ENCODE data around the gene KAT2A. TPM values are rescaled to one million over a fixed set of nuclear protein-coding genes. Genes with fewer than 3 reads are reported as not detected.

The KAT2A gene
- total RNA-seq, 1 donor from 2014 or later, result 43.6 TPM

- Mint-ChIP-seq H3K27ac (ENCODE audit: unreplicated experiment) (no peak overlapping the region), H3K4me1 (peaks cover 7% of the 10 kb centered on the region), H3K4me3 (peak overlapping the region; percentile 73), H3K36me3 (ENCODE audit: low read depth) (no peaks in the 10 kb centered on the region), H3K9me3 (no peaks in the 10 kb centered on the region), H3K27me3 (ENCODE audit: low read depth) (peaks cover 23% of the 10 kb centered on the region)
- no peak for DNase-seq (ENCODE audit: low read depth, low spot score)
- no peak for TF ChIP-seq CTCF (conservative IDR thresholded peaks at IDR 0.05)
Measured at GRCh38 chr17:42107124-42107523, 14.0 kb downstream of the KAT2A start.

GRCh38 chr17:42106009-42106408 is 15.2 kb downstream of the KAT2A start:
- no peak for DNase-seq (ENCODE audit: low read depth, low spot score)
- Mint-ChIP-seq H3K27ac (ENCODE audit: unreplicated experiment) (no peak overlapping the region), H3K4me1 (peaks cover 10% of the 10 kb centered on the region), H3K27me3 (ENCODE audit: low read depth) (peaks cover 28% of the 10 kb centered on the region), H3K4me3 (no peak overlapping the region), H3K36me3 (ENCODE audit: low read depth) (no peaks in the 10 kb centered on the region), H3K9me3 (no peaks in the 10 kb centered on the region)
- TF ChIP-seq CTCF (conservative IDR thresholded peaks at IDR 0.05), result no peak

GRCh38 chr17:42104264-42104663 is 16.9 kb downstream of the KAT2A start:
- H3K9me3 Mint-ChIP-seq, result no peaks in the 10 kb centered on the region
- H3K27me3 Mint-ChIP-seq (ENCODE audit: low read depth), result peaks cover 32% of the 10 kb centered on the region
- no peaks in the 10 kb centered on the region for H3K36me3 Mint-ChIP-seq (ENCODE audit: low read depth)
- peak overlapping the region; percentile 19 for H3K27ac Mint-ChIP-seq (ENCODE audit: unreplicated experiment)
- H3K4me3 Mint-ChIP-seq, result no peak overlapping the region
- no peak for DNase-seq (ENCODE audit: low read depth, low spot score)
- no peak for TF ChIP-seq CTCF (conservative IDR thresholded peaks at IDR 0.05)
- peaks cover 10% of the 10 kb centered on the region for H3K4me1 Mint-ChIP-seq

- Mint-ChIP-seq H3K27ac (ENCODE audit: unreplicated experiment) (no peak overlapping the region), H3K4me1 (peaks cover 10% of the 10 kb centered on the region), H3K9me3 (no peaks in the 10 kb centered on the region), H3K36me3 (ENCODE audit: low read depth) (no peaks in the 10 kb centered on the region), H3K27me3 (ENCODE audit: low read depth) (peaks cover 40% of the 10 kb centered on the region), H3K4me3 (no peak overlapping the region)
- DNase-seq (ENCODE audit: low read depth, low spot score), result no peak
- no peak for TF ChIP-seq CTCF (conservative IDR thresholded peaks at IDR 0.05)
Measured at GRCh38 chr17:42103221-42103954, 17.8 kb downstream of the KAT2A start.

GRCh38 chr17:42101513-42102292 is 19.5 kb downstream of the KAT2A start:
- DNase-seq (ENCODE audit: low read depth, low spot score), result peak; percentile 90
- Mint-ChIP-seq H3K4me1 (peaks cover 7% of the 10 kb centered on the region), H3K27ac (ENCODE audit: unreplicated experiment) (no peak overlapping the region), H3K27me3 (ENCODE audit: low read depth) (peaks cover 52% of the 10 kb centered on the region), H3K9me3 (no peaks in the 10 kb centered on the region), H3K4me3 (no peak overlapping the region), H3K36me3 (ENCODE audit: low read depth) (no peaks in the 10 kb centered on the region)
- peak; percentile 81 for TF ChIP-seq CTCF (conservative IDR thresholded peaks at IDR 0.05)
